Ascending aorta (tissue), 2 donors: ENCODE data around the gene ELMO1. TPM values are rescaled to one million over a fixed set of nuclear protein-coding genes. Genes with fewer than 3 reads are reported as not detected.

Experiments
- DNase-seq, 2 donors: peaks; one replicate each; pipeline ENCODE4 v3.0.0-alpha.2; 2019; ENCODE audit warnings: low spot score in 2 of 2
- H3K27ac ChIP-seq, 2 donors: fragments of 200-600 bp; sonication (generic); one replicate each; pipeline ENCODE4 v1.5.1; 2016 to 2017; ENCODE audit warnings: mild to moderate bottlenecking in 1 of 2
- H3K27me3 ChIP-seq: fragments of 200-600 bp; sonication (generic); one replicate; pipeline ENCODE4 v1.5.1; 2017
- H3K36me3 ChIP-seq, 2 donors: fragments of 200-600 bp; sonication (generic); one replicate each; pipeline ENCODE4 v1.5.1; 2016
- H3K4me1 ChIP-seq, 2 donors: fragments of 200-600 bp; sonication (generic); one replicate each; pipeline ENCODE4 v1.5.1; 2016 to 2017; ENCODE audit warnings: mild to moderate bottlenecking in 1 of 2
- H3K4me3 ChIP-seq, 2 donors: fragments of 200-600 bp; sonication (generic); one replicate each; pipeline ENCODE4 v1.5.1; 2016 to 2017; ENCODE audit warnings: mild to moderate bottlenecking in 1 of 2
- H3K9me3 ChIP-seq, 2 donors: fragments of 200-600 bp; sonication (generic); one replicate each; pipeline ENCODE4 v1.5.1; 2016
- CTCF ChIP-seq, 3 experiments: fragments of 200-600 bp in 2 of 3; fragments of 450-650 bp in 1 of 3; sonication (generic) in 2 of 3; IDR thresholded peaks; one replicate each; pipeline ENCODE4 v1.5.1; 2016 to 2019; ENCODE audit warnings: antibody characterized with exemption in 3 of 3, mild to moderate bottlenecking in 1 of 3, moderate library complexity in 1 of 3
- intact Hi-C: fragments of 100-400 bp; cut with DNase I; formaldehyde crosslinking; loops from one replicate; pipeline ENCODE4 v1.15.1; 2023
- total RNA-seq: library from RNA; depleted of rRNA; stranded (reverse); fragments of >200 nt; gene quantifications from one replicate; pipeline ENCODE4 v1.1.0, GENCODE V29; 2016

The ELMO1 gene
- total RNA-seq, 1 donor from 2014 or later, result 40.8 TPM

- intact Hi-C loops, result no loop called here
- Histone ChIP-seq H3K4me3 (no peak overlapping the region), H3K4me1 (peaks cover 0 to 3% of the 10 kb centered on the region in 2 donors), H3K9me3 (no peaks in the 10 kb centered on the region), H3K36me3 (no peaks in the 10 kb centered on the region), H3K27me3 (no peaks in the 10 kb centered on the region), H3K27ac (no peak overlapping the region)
- TF ChIP-seq CTCF (IDR thresholded peaks at IDR 0.05), result no peak
- DNase-seq, result no peak
Measured at GRCh38 chr7:37337522-37337921, 111.1 kb downstream of the ELMO1 start.

DNA sequence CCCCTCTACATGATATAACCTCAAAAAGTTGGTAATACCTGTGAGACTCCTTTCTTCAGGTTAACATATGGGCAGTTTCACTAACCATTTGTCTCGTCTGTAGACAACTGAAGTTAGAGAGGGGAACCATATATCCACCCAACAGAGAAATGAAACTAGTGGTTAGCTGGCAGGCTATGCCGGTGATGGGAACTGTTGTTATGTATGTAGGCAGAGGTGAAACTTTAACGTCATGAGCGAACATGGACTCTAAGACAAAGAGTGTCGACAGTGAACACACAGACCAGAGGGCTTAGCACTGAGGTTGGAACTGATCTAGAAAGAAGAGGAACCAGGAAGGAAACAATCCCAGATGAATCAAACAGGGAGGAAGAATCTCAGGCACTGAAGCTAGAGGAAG is 112.4 kb downstream of the ELMO1 start:
- TF ChIP-seq CTCF (IDR thresholded peaks at IDR 0.05), result no peak
- no peak for DNase-seq
- H3K36me3 ChIP-seq, result no peaks in the 10 kb centered on the region
- no peak overlapping the region for H3K27ac ChIP-seq
- H3K9me3 ChIP-seq, result no peaks in the 10 kb centered on the region
- no peak overlapping the region for H3K4me3 ChIP-seq
- peaks cover 0 to 7% of the 10 kb centered on the region in 2 donors for H3K4me1 ChIP-seq
- intact Hi-C loops, result no loop called here
- H3K27me3 ChIP-seq, result no peaks in the 10 kb centered on the region

DNA sequence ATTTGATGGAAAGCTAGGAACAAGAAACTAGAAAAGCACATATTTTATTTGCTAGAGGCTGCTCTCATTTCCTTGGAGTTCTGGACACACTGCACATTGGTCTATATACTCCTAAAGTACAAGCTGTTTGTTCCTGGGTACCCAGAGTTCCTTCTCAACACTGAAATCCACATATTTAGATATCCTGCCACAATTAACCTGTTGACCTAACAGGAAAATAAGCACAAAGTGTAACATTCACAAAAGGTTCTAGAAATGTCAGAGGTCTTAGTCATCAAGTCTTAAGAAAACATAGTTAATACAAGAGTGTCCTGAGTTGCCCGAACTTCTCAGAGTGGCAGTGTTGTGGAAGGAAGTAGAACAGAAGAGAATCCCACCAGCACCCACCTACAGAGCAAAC is 115.6 kb downstream of the ELMO1 start:
- H3K36me3 ChIP-seq, result no peaks in the 10 kb centered on the region
- intact Hi-C loops, result no loop called here
- peak overlapping the region in 1 of 2 donors; percentile 44 for H3K27ac ChIP-seq
- H3K27me3 ChIP-seq, result no peaks in the 10 kb centered on the region
- peaks cover 0 to 7% of the 10 kb centered on the region in 2 donors for H3K4me1 ChIP-seq
- no peak for DNase-seq
- no peak for TF ChIP-seq CTCF (IDR thresholded peaks at IDR 0.05)
- no peak overlapping the region for H3K4me3 ChIP-seq
- no peaks in the 10 kb centered on the region for H3K9me3 ChIP-seq

GRCh38 chr7:37332243-37333016 is 116.2 kb downstream of the ELMO1 start:
- Histone ChIP-seq H3K27ac (peak overlapping the region in 1 of 2 donors; percentile 44), H3K9me3 (no peaks in the 10 kb centered on the region), H3K4me1 (peaks cover 0 to 7% of the 10 kb centered on the region in 2 donors), H3K27me3 (no peaks in the 10 kb centered on the region), H3K36me3 (no peaks in the 10 kb centered on the region), H3K4me3 (no peak overlapping the region)
- intact Hi-C loops, result no loop called here
- TF ChIP-seq CTCF (IDR thresholded peaks at IDR 0.05), result no peak
- no peak for DNase-seq

GRCh38 chr7:37330775-37331174 is 117.9 kb downstream of the ELMO1 start:
- Histone ChIP-seq H3K27me3 (no peaks in the 10 kb centered on the region), H3K4me1 (peaks cover 0 to 7% of the 10 kb centered on the region in 2 donors), H3K27ac (no peak overlapping the region), H3K9me3 (no peaks in the 10 kb centered on the region), H3K4me3 (no peak overlapping the region), H3K36me3 (no peaks in the 10 kb centered on the region)
- no peak for DNase-seq
- no peak for TF ChIP-seq CTCF (IDR thresholded peaks at IDR 0.05)
- intact Hi-C loops, result no loop called here
